ENCODE data around the gene CPNE5. TPM values are rescaled to one million over a fixed set of nuclear protein-coding genes. Genes with fewer than 3 reads are reported as not detected.
"Not testable (repeated sequence)": the region's sequence is repeated elsewhere in the genome, so short reads cannot be mapped to it uniquely, and the experiment has no call there.

CPNE5 gene
- total RNA-seq, 1 donor from 2014 or later, result 0.13 TPM

DNA sequence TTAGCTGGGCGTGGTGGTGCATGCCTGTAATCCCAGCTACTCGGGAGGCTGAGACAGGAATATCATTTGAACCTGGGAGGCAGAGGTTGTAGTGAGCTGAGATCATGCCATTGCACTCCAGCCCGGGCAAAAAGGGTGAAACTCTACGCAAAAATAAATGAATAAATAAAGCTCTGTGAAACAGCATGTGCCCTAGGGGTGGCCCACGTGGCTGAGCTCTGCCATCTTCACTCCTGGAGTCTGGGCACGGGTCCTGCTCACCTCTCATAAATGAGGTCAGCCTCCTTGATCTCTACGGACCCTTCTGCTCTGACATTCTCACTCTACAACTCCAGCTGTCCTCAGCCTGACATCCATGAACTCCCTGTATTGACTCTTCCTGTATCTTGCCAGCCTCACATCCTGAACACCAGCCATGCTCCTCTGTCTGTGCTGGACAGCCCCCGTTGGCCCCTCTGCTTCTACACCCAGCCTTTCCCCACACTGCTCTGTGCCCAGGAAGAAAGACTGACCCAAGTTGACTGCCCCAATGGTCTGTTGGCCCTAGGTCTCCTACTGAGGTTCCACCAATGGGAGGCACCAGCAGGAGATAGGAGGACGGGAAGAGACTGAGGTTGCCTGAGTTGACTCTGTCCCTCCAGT is 21.9 kb downstream of the CPNE5 start:
- DNase-seq (ENCODE audit: low read depth), result no peak

DNA sequence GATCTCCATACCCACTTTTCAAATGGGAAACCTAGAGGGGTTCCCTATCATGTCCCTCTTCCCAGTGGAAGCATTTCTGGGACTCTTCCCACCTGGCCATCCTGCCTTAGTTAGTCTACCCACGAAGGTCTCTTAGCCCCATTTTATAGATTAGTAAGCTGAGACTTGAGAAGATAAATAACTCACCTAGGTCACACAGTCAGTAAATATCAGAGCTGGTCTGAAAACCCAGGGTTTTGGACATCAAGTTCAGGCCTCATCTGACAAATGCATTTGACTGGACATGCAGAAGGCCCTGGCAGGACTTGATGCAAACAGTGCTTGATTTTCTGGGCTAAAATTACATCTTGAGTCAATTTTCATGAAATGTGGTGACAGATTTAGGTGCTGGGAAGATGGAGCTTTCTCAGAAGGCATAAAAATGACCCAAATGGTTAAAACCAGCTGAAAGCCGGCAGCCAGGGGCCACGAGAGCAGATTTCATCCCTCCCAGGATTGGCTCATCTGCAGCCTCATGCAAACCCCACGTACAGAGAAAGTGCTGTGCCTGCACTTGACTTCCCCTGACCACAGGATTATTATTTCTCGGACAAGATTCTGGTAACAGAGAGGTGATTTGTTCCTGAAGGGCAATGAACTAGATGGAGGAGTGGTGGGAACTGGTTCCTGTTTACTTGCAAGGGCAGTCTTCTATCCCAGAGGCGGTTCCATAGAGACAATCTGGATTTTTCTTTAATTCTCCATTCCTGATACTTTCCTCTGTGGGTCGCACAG is 23.1 kb downstream of the CPNE5 start:
- DNase-seq (ENCODE audit: low read depth), result no peak

DNA sequence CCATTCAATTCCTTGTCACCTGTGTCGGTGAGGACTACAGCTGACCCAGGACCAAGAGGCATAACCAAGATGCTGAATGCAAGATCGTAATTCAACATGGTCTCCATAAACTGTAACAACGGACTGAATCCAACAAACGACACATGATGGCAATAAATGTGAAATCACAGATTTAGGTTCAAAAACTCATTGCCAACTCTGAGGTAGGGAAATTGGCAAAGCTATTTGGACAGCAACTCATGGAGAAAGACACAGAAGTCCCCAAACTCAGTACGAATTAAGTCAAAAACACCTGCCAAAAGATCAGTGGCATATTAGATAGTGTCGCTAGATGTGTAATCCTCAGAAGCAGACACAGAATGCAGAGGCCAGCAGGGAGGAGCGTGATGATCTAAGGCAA is 25.0 kb downstream of the CPNE5 start:
- no peak for DNase-seq (ENCODE audit: low read depth)

DNA sequence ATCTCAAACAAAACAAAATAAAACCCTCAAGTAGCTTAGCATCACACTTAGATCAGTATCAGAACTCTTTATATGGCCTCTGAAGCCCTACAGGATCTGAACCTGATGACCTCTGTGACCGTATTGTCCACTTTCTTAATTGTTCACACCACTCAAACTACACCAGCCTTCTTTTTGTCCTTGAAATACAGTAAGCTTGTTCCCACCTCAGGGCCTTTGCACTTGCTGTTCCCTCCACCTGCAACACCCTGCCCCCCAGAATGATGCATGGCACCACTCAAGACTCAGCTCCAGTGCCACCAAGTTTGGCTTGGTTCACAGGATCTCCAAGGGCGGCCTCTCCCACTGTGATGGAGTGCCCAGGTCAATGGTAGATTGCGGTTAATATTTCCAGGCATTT is 25.7 kb downstream of the CPNE5 start:
- DNase-seq (ENCODE audit: low read depth), result no peak

DNA sequence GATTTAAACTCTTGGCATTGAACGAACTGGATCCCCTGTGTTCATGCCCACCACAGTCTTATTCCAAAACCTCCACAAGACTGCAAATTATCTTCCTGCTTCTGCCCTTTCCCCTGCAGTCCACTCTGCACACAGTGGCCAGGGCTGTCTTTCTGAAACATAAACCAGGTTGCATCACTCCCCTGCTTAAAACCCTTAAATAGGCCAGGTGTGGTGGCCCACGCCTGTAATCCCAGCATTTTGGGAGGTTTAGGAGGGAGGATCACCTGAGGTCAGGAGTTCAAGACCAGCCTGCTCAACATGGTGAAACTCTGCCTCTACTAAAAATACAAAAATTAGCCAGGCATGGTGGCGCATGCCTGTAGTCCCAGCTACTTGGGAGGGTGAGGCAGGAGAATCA is 26.2 kb downstream of the CPNE5 start:
- not testable (repeated sequence) for DNase-seq (ENCODE audit: low read depth)

DNA sequence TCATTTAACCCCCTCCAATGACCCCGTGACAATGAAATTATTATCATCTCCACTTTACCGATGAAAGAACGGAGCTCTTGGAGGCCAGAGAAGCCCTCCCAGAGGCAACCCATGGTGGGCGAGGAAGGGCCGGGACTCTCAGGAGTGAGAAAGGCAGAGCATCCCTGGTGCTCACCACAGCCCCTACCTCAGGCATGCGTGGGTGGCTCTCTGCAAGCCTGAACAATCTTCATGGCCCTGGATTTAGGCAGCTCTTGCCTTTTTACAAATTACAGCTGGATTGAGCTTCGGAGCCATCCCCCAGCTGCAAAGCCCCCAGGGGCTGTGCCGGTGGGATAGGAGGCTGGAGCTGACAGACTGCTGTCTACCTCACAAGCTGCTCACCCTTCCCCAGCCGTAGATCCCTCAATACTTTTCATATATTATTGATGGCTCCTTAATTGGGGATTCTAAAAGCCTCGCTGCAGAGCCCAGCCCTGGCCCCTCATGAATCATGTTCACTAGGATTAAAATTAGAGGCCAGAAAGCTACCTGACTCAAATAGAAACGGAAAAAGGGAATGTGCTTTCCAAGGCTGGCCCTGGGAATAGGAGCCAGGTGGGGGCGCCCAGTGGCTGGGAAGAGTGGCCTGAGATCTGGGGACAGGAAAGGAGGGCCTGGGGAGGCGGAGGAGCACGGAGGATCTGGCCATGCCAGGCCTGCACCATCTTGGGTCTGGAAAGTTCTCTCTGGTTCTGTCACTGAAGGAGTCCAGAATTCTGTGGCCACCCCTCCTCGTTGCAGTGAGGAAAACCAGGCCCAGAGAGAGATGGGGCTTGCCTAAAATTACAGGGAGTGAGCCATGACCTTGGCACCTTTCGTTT is 29.1 kb downstream of the CPNE5 start:
- DNase-seq (ENCODE audit: low read depth), result no peak

DNA sequence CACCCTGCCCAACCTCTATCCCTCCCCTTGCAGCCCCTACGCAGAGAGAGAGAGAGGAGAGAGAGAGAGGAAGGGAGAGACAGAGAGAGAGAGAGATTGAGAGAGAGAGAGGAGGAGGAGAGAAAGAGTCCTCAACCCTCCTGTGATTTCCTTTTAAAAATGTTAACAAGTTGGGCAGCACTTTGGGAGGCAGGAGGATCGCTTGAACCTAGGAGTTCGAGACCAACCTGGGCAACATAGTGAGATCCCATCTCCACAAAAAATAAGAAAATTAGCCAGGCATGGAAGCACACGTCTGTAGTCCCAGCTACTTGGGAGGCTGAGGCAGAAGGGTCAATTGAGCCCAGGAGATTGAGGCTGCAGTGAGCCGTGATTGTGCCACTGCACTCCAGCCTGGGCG is 30.1 kb downstream of the CPNE5 start:
- DNase-seq (ENCODE audit: low read depth), result no peak

DNA sequence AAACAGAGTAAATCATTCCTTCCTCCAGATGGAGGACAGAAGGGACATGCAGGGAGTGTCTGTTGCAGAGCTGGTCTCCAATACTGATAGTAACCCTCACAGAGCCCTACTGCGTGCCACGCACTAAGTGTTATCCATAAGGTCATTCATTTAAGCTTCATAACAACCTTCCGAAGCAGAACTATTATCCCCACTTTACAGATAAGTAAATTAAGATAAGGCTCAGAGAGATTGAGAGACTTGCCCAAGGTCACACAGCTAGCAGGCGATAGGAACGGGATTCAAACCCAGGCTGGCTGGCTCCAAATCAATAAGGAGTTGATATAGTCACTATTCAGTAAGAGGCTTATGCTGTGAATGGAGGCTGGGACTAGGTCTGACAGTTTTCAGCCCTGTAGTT is 30.6 kb downstream of the CPNE5 start:
- DNase-seq (ENCODE audit: low read depth), result no peak

DNA sequence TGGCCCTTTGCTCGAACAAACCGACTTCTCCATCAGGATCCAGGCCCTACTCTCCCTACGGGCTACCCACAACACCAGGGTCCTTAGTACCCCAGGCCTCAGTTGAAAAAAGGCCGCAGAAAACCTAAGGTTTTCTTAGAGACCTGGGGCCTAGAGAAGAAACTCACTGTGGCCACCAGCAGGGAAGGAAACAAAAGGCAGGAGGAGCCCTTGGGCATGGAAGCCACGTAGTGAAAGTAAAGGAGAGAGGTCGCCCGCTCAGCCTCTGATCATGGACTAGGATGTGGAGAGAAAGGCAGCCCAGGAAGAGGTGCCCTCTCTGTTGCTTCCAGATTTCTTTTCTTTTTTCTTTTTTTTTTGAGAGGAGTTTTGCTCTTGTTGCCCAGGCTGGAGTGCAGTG is 31.5 kb downstream of the CPNE5 start:
- DNase-seq (ENCODE audit: low read depth), result no peak

DNA sequence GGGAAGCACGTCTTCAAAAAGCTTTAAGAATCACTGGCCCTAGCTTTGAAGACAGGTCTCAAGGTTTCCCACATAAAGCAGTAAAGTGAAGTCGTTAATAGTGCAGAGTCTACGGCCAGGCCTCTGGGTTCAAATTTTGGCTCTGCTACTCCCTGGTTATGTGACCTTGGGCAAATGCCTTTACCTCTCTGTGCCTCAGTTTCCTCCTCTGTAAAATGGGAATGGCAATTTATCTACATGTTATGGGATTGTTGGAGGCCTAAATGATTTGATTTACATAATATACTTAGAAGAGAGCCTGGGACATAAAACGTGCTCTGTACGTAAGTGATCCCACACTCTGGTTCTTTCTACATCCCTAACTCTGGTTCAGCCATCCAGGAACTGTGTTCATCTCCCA is 32.1 kb downstream of the CPNE5 start:
- no peak for DNase-seq (ENCODE audit: low read depth)

DNA sequence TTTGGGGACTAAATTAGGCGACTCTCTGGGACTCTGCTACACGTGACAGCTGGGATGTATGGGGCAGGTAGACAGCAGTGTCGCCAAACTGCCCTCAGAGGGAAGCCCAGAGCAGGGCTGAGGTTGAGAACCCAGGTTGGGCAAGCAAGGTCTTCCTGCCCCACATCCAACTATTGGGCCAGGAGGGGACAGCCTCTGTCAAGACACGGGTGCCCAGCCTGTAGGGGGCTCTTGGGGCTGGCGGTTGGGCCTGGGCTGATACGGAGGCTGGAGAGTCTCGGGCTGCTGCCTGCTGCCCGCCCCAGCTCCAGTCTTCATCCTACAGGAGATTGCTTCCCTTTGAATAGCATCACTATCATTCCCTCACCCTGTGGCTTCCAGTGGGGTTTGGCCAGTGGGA is 33.3 kb downstream of the CPNE5 start:
- no peak for DNase-seq (ENCODE audit: low read depth)

DNA sequence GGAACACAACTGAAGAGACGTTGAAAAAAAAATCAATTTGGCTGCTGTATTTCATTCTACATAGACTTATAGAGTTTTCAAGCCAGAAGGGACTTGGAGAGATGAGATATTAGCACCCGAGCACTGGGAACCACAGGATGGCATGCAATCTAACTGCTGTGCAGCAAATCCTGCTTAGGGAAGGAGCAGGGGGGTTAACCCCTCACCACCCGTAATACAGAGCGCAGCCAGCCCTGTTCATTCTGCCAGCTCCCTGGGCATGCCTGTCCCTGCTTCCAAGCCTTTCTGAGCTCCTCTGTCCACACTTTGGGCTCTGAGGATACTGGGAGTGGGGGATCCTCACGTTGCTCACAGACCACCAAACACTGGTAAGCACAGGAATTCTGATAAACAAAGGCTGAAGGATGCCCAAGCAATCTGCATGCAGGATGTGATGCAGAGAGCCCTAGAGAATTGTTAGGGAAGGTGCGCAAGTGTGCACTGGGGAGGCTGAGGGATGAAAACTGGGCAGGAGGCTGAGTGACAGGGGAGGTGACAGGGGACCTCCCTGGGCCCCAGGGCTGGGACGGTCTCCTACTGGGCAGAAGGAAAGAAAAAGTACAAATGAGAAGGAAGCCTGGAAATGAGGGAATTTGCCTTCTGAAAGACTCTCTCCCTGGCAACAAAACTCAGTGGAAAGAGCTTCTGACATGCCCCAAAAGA is 34.0 kb downstream of the CPNE5 start:
- DNase-seq (ENCODE audit: low read depth), result no peak

DNA sequence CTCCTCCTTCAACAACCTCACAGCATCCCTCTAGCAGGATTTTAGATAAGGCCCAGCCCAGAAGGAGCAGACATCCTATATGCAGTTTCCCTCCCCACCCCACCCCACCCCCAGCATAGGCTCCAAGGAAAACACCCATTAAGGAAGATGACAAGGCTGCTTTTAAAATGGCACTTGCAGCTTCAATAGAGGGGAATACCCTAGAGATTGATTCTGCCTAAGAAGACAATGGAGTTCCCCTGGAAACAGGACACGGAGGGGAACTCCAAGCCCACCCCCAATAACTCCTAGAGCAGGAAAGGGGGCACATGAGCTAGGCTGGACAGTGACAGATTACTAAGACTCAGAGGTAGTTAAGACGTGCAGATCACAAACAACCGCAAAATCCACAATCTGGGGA is 34.7 kb downstream of the CPNE5 start:
- DNase-seq (ENCODE audit: low read depth), result no peak

DNA sequence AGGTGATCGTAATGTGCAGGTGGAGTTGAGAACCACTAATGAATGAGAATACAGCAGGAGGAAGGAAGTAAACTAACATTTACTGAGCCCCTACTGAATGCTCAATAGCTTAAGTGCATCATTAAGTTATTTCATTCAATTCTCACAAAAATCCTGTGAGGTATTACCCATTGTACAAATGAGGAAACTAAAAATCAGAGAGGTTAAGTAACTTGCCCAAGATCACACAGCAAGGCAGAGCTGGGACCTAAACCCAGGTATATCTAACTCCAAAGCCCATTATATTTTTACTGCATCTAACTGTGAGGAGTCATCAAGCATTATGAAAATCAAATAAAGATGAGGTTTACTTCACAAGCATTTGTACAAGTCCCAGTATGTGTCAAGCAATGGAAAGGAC is 35.3 kb downstream of the CPNE5 start:
- no peak for DNase-seq (ENCODE audit: low read depth)

DNA sequence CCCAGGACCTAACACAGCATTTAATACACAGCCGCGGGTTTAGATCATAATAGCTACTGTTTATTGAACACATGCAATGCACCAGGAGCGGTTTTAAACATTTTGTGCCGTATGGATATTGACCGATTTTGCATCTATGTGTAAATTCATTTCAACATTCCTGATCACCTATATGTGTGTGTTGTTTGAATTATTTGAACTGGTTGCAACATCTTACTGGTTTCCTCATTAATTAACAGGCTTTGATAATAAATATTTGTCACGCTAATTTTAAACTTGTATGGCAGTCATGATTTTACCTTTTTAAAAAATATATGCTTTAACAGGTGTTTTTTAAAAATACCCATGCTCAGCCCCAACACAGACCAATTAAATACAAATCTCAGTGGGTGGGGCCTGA is 35.8 kb downstream of the CPNE5 start:
- DNase-seq (ENCODE audit: low read depth), result no peak

DNA sequence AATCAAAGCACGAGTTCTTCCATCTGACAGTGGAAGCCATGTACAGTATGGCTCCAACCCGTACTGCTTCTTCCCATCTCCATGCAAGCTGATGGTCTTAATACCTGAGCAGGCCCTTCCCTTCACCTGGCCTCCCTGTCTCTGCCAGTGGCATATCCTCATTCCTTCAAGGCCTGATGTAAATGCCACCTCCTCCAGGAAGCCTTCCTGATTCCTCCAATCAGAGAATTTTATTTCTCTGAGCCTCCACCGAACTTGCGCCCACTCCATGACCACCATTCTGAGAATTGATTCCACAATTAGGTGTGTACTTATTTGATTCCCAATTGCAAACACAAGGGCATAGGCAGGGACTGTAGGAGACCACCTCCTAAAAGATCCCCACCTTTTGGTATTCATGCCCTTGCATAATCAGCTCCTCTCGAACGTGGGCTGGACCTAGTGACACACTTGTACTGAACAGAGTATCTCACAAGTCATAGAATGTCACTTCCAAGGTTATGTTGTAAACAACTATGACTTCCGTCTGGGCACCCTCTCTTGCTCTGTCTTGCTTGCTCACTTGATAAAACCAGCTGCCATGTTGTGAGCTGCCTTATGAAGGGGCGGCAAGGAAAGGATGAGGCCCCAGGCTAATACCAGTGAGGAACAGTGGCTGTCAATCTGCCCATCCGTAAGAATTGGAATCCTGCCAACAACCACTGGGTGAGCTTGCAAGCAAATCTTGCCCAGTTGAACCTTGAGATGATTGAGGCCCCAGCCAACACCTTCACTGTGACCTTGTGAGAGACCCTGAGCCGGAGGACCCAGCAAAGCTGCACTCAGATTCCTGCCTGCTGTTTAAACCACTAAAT is 38.8 kb downstream of the CPNE5 start:
- DNase-seq (ENCODE audit: low read depth), result no peak

DNA sequence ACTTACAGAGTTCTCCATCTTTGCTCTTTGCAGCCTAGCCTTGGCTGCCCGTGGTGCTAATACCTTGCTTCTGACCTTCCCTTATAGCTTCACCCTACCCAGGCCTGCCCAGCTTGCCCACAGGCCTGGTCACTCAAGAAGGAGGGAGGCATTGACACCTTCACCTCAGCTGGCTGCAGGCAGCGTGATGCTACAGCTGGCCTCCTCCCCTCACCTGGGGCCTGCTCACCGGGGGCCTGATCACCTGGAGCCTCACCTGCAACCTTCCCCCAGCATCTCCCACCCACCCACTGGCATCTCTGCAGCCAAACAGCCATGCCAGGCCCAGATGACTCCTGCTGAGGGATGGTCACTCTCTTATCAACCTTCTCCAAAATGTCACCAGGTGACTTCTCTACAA is 40.4 kb downstream of the CPNE5 start:
- DNase-seq (ENCODE audit: low read depth), result no peak

DNA sequence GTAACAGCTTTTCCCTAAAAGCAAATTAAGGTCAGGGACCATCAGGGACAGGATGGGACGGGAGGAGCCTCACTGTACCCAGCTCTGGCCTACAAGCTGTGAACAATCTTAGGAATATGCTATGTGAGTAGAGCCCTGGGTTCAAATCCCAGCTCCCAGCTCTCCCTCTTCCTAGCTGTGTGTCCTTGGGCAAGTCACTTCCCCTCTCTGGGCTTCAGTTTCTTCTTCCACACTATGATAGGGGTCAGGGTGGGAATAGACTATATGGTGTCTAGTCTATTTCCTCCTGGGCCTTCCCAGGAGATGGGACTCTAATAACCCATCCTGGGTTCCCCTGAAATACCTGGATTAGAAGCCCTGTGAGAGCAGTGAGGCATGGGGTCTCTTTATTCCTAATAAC is 41.6 kb downstream of the CPNE5 start:
- DNase-seq (ENCODE audit: low read depth), result no peak

DNA sequence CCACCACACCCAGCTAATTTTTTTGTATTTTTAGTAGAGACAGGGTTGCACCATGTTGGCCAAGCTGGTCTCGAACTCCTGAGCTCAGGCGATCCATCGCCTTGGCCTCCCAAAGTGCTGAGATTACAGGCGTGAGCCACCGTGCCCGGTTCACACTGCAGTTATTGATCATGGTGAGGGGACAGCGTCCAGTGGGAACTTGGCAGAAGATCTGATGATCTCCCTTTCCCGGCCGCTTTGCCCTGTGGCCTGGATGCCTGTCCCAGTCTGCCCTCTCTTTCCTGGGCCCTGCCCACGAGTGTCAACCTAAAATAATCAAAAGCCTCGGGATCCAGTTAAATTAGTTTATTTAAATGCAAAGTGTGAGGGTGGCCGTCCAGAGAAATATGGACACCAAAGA is 42.2 kb downstream of the CPNE5 start:
- DNase-seq (ENCODE audit: low read depth), result no peak

DNA sequence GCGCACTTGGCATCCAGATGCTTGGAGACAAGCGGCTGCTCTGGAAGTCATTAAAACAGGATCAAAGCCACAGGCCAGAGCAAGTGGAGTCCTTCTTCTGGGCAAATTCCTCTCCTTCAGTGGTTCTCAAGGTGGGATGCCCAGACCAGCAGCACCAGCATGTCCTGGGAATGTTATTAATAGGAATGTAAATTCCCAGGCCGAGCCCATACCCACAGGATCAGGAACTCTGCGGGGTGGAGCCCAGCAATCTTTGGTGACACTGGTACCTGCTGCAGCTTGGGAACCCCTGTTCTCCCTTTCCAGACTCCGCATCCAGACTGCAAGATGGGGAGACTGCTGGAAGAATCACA is 44.6 kb downstream of the CPNE5 start:
- DNase-seq (ENCODE audit: low read depth), result no peak

Measured in myocyte (in vitro differentiated cells).